SK-N-DZ (cell line): Measurements from ENCODE around the gene ZNF358.
A peak's percentile ranks its signal among the peaks of the same experiment; 100 is the strongest.
"Not testable (repeated sequence)": the region's sequence is repeated elsewhere in the genome, so short reads cannot be mapped to it uniquely, and the experiment has no call there.

ENCODE experiments used
- DNase-seq: peaks from one replicate; pipeline ENCODE4 v3.0.0-alpha.2; 2015; ENCODE audit warnings: low spot score

ZNF358 gene

GRCh38 chr19:7535047-7535997 lies 19.4 kb downstream of the ZNF358 start, which contains the start of gene PNPLA6:
Gene PNPLA6 (plus strand): TSS chr19:7535717. CDS start chr19:7535789, 72 bp downstream.
- DNase-seq = peak; percentile 90

GRCh38 chr19:7535998-7536695 lies 20.2 kb downstream of the ZNF358 start:
- DNase-seq = no peak

GRCh38 chr19:7538990-7539389 lies 23.1 kb downstream of the ZNF358 start:
- not testable (repeated sequence) for DNase-seq

GRCh38 chr19:7539827-7540425 lies 24.0 kb downstream of the ZNF358 start:
- DNase-seq = no peak

- peak; percentile 36 for DNase-seq
Measured at GRCh38 chr19:7540761-7541474, 25.0 kb downstream of the ZNF358 start.

GRCh38 chr19:7541475-7541824 lies 25.5 kb downstream of the ZNF358 start:
- no peak for DNase-seq

- DNase-seq = no peak
Measured at GRCh38 chr19:7541828-7542443, 26.0 kb downstream of the ZNF358 start.

- no peak for DNase-seq
Measured at GRCh38 chr19:7542556-7543348, 26.8 kb downstream of the ZNF358 start.

- no peak for DNase-seq
Measured at GRCh38 chr19:7544626-7545025, 28.7 kb downstream of the ZNF358 start.

- no peak for DNase-seq
Measured at GRCh38 chr19:7545300-7545699, 29.4 kb downstream of the ZNF358 start.

GRCh38 chr19:7545904-7546303 lies 30.0 kb downstream of the ZNF358 start:
- no peak for DNase-seq

- DNase-seq = no peak
Measured at GRCh38 chr19:7547159-7547558, 31.3 kb downstream of the ZNF358 start.

GRCh38 chr19:7549429-7550148 lies 33.7 kb downstream of the ZNF358 start:
- DNase-seq = no peak

GRCh38 chr19:7550169-7550770 lies 34.4 kb downstream of the ZNF358 start:
- no peak for DNase-seq

- peak; percentile 61 for DNase-seq
Measured at GRCh38 chr19:7550987-7551761, 35.3 kb downstream of the ZNF358 start.

GRCh38 chr19:7552781-7553180 lies 36.9 kb downstream of the ZNF358 start:
- no peak for DNase-seq

GRCh38 chr19:7554565-7554964 lies 38.7 kb downstream of the ZNF358 start:
- no peak for DNase-seq
